Natural killer cell (primary cell): ENCODE results near the gene PIGQ. TPM values are rescaled to one million over a fixed set of nuclear protein-coding genes. Genes with fewer than 3 reads are reported as not detected.

ENCODE experiments used
- ATAC-seq, 3 donors: fragments of 150-1000 bp in 2 of 3; fragments of 200-7000 bp in 1 of 3; cut with Tn5 transposase; 1 replicate in 1 of 3; 2 replicates in 2 of 3; pipeline ENCODE4 v1.10.0; 2021; ENCODE audit warnings: mild to moderate bottlenecking in 2 of 3, moderate library complexity in 2 of 3
- DNase-seq, 2 donors: peaks; one replicate each; pipeline versions ENCODE4 v3.0.0 to v3.0.0-alpha.2; 2013 to 2021; ENCODE audit warnings: mixed read lengths in 1 of 2
- H3K27ac ChIP-seq: one replicate; pipeline ENCODE4 v1.5.1; 2013; ENCODE audit warnings: mild to moderate bottlenecking, low read length
- H3K27me3 ChIP-seq: one replicate; pipeline ENCODE4 v1.6.1; 2013; ENCODE audit warnings: low read length; ENCODE audit not compliant: control insufficient read depth, insufficient read depth
- H3K36me3 ChIP-seq: one replicate; pipeline ENCODE4 v1.6.1; 2013; ENCODE audit warnings: low read length; ENCODE audit not compliant: control insufficient read depth, insufficient read depth
- H3K4me1 ChIP-seq: one replicate; pipeline ENCODE4 v1.6.1; 2013; ENCODE audit warnings: low read length; ENCODE audit not compliant: control insufficient read depth, insufficient read depth
- H3K4me3 ChIP-seq: one replicate; pipeline ENCODE4 v1.5.1; 2013; ENCODE audit warnings: low read length
- H3K9me3 ChIP-seq: one replicate; pipeline ENCODE4 v1.6.1; 2013; ENCODE audit warnings: low read length; ENCODE audit not compliant: control insufficient read depth, insufficient read depth
- H3K27ac Mint-ChIP-seq, 2 donors: one replicate each; pipeline ENCODE4 v1.8.0; 2022; ENCODE audit warnings: mild to moderate bottlenecking in 2 of 2, mixed read lengths in 2 of 2, moderate library complexity in 1 of 2
- H3K27me3 Mint-ChIP-seq, 2 donors: one replicate each; pipeline ENCODE4 v1.8.0; 2022; ENCODE audit warnings: low read depth in 2 of 2, mixed read lengths in 2 of 2
- H3K36me3 Mint-ChIP-seq: one replicate; pipeline ENCODE4 v1.8.0; 2022; ENCODE audit warnings: mixed read lengths
- H3K4me1 Mint-ChIP-seq, 2 donors: one replicate each; pipeline ENCODE4 v1.8.0; 2022; ENCODE audit warnings: mixed read lengths in 2 of 2
- H3K4me3 Mint-ChIP-seq: one replicate; pipeline ENCODE4 v1.8.0; 2022; ENCODE audit warnings: mild to moderate bottlenecking, moderate library complexity, mixed read lengths
- H3K9me3 Mint-ChIP-seq, 2 donors: one replicate each; pipeline ENCODE4 v1.8.0; 2022; ENCODE audit warnings: mixed read lengths in 2 of 2
- CTCF ChIP-seq: fragments of 200-600 bp; IDR thresholded peaks from one replicate; pipeline ENCODE4 v1.8.0; 2022; ENCODE audit warnings: antibody characterized with exemption
- WGBS: methylation state at CpG from one replicate; pipeline ENCODE4 v1.1.7; 2013; ENCODE audit warnings: missing lambda C conversion rate; ENCODE audit not compliant: insufficient coverage; 5-methylcytosine and 5-hydroxymethylcytosine counted together
- intact Hi-C: fragments of 100-400 bp; cut with micrococcal nuclease; formaldehyde crosslinking; loops from one replicate; pipeline ENCODE4 v1.14.2; 2022
- total RNA-seq, 4 donors: library from RNA; stranded (reverse); fragments of 120-200 nt in 1 of 4; gene quantifications; one replicate each; pipeline versions ENCODE4 v1.2.3 to v1.2.4, GENCODE V29; 2013 to 2022

The PIGQ gene
- total RNA-seq, 3 donors from 2014 or later (not counting 1 experiment from before 2014, with no cell fraction given), result 27.6 to 40.5 (median 37.0) TPM

GRCh38 chr16:625977-626765 is 56.4 kb downstream of the PIGQ start:
- no peak for TF ChIP-seq CTCF
- no peaks in the 10 kb centered on the region for H3K9me3 ChIP-seq

DNA sequence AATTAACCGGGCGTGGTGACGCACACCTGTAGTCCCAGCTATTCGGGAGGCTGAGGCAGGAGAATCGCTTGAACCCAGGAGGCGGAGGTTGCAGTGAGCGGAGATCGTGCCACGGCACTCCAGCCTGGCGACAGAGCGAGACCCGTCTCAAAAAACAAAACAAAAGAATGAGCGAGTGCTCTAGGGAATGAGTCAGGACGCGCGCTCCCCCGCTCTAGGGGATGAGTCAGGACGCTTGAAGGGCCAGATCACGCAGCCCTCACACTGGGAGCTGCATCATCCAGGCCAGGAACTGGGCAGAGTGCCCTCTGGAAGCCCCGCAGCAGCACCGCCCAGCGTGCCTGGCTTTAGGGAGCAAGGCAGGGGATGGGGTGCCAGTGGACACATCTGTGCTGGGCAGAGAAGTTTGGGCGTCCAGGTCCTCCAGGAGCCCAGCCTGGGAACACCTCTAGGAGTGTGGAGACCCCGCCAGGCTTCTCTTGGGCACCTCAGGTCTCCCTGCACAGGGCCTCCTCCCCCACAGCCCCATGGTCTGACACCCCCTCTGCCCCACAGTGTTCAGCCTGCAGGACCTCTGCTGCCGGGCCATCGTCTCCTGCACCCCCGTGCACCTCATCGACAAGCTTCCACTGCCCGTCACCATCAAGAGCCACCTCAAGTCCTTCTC is 57.2 kb downstream of the PIGQ start:
- Histone ChIP-seq H3K4me3 (no peak overlapping the region), H3K27me3 (no peaks in the 10 kb centered on the region), H3K4me1 (no peaks in the 10 kb centered on the region), H3K9me3 (no peaks in the 10 kb centered on the region), H3K27ac (no peak overlapping the region), H3K36me3 (peaks cover 9% of the 10 kb centered on the region)
- Mint-ChIP-seq H3K27ac (no peak overlapping the region), H3K27me3 (no peaks in the 10 kb centered on the region), H3K36me3 (no peaks in the 10 kb centered on the region), H3K9me3 (no peaks in the 10 kb centered on the region), H3K4me3 (no peak overlapping the region), H3K4me1 (no peaks in the 10 kb centered on the region)
- intact Hi-C loops, result no loop called here
- DNase-seq, result no peak
- no peak for TF ChIP-seq CTCF
- 93% methylated on average over 29 of the region's 29 CpGs for WGBS
- ATAC-seq, result no peak

More at GRCh38 chr16:625977-626765, 56.4 kb downstream of the PIGQ start:
- Histone ChIP-seq H3K4me1 (no peaks in the 10 kb centered on the region), H3K36me3 (peaks cover 9% of the 10 kb centered on the region), H3K27me3 (no peaks in the 10 kb centered on the region), H3K27ac (no peak overlapping the region), H3K4me3 (no peak overlapping the region)
- Mint-ChIP-seq H3K36me3 (no peaks in the 10 kb centered on the region), H3K4me3 (no peak overlapping the region), H3K4me1 (no peaks in the 10 kb centered on the region), H3K27ac (no peak overlapping the region), H3K9me3 (no peaks in the 10 kb centered on the region), H3K27me3 (no peaks in the 10 kb centered on the region)
- intact Hi-C loops, result no loop called here
- ATAC-seq (no peak), DNase-seq (no peak)
- 96% methylated on average over 35 of the region's 35 CpGs for WGBS

GRCh38 chr16:627454-628239 is 57.9 kb downstream of the PIGQ start:
- H3K4me3 Mint-ChIP-seq, result no peak overlapping the region
- no peak overlapping the region for H3K27ac ChIP-seq

More at GRCh38 chr16:627454-628239, 57.9 kb downstream of the PIGQ start:
- Mint-ChIP-seq H3K36me3 (no peaks in the 10 kb centered on the region), H3K9me3 (no peaks in the 10 kb centered on the region), H3K27ac (no peak overlapping the region), H3K27me3 (no peaks in the 10 kb centered on the region), H3K4me1 (no peaks in the 10 kb centered on the region)
- H3K27me3 ChIP-seq, result no peaks in the 10 kb centered on the region
- TF ChIP-seq CTCF, result no peak
- peaks cover 9% of the 10 kb centered on the region for H3K36me3 ChIP-seq
- no peaks in the 10 kb centered on the region for H3K4me1 ChIP-seq
- no peak overlapping the region for H3K4me3 ChIP-seq
- 96% methylated on average over 49 of the region's 50 CpGs for WGBS
- ATAC-seq (no peak), DNase-seq (no peak)
- intact Hi-C loops, result no loop called here
- no peaks in the 10 kb centered on the region for H3K9me3 ChIP-seq
